Epithelial cell of prostate (primary cell): ENCODE measurements around the gene C11orf91.
"Not testable (repeated sequence)": the region's sequence is repeated elsewhere in the genome, so short reads cannot be mapped to it uniquely, and the experiment has no call there.

Experiments
- DNase-seq: peaks from one replicate; pipeline ENCODE4 v3.0.0-alpha.2; 2011; ENCODE audit warnings: low read depth, low spot score
- H3K27ac ChIP-seq: fragments of 450-650 bp; 2 replicates; pipeline ENCODE4 v1.5.1; 2017; ENCODE audit warnings: mild to moderate bottlenecking

Gene C11orf91

DNA sequence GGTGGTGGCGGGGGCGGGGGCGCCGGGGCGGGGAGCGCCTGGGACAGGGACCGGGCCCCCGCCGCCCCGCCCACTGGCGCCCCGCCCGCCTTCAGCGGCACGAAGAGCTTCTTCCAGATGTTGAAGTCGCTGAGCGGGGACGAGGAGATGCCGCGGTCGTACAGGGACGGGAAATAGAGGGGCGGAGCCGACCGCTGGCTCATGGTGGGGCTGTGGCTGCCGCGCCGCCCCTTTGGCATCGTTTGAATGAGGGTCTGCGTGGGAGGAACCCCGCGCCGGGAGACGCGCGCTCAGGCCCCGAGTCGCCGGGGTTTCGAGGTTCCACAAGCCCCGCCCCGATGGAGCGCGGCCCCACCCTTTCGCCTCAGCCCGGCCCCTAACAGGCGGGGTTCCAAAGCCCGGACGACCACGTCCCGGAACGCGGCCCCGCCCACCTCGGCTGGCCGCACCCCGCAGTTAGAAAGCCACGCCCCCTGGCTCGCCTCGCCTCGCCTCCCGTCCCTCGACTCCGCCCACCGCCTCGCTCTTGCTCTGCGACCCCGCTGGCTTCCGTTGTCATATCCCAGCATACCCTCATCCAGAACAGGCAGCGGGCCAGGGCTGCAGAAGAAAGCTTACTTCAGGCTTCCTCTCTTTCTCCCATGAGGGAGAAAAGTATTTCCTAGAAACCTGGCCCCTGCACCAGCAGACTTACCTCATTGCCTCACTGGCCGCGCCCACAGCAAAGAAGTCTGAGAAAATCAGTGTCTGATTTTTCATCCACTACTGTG is at the start of gene C11orf91:
C11orf91 (minus strand) TSS at position 325 of the 770 bp plus-strand sequence; CDS start at position 239, 86 bp downstream.
- H3K27ac ChIP-seq, result peak within 1 kb of the TSS; percentile 100

DNA sequence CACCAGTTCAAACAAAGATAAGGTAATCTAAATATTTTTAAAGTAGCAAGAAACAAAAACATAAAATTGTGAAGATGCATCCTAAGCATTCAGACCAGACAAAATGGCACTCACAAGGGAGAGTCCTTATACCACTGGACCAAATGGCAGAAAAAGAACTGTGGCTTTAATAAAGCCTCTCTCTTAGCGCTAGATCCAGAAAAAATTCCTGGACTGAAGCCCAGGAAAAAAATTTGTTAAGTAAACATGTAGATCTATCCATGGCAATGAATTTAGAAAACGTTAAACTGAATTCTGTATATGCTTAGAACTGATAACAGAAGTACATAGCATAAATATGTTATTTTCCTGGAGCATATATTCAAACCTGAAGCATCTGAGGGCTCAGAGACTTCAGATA is 47.4 kb upstream of the C11orf91 start:
- DNase-seq, result no peak

More for the DNA sequence above, at the start of gene C11orf91:
- no peak for DNase-seq

DNA sequence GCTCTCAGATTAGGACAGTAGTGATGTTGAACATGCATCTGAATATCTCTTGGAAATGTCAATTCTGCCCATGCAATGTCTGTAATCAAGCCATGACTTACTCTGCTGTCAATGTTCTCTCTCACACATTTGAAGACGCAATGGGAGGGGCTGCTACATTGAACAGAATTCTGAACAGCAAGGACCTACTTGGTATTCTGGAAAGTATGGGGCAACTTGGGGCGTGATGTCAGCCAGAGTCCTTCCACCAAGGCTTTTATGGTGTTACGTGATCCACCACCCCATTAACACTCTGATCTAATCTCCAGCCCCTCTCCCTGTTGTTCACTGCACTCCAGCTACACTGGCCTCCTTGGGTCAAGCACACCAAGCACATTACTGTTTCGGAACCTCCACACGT is 42.7 kb upstream of the C11orf91 start:
- H3K27ac ChIP-seq, result no peak overlapping the region
- no peak for DNase-seq

More for the DNA sequence above, 47.4 kb upstream of the C11orf91 start:
- H3K27ac ChIP-seq, result no peak overlapping the region

GRCh38 chr11:33742249-33742851 is 41.7 kb upstream of the C11orf91 start:
- no peak for DNase-seq
- H3K27ac ChIP-seq, result no peak overlapping the region

DNA sequence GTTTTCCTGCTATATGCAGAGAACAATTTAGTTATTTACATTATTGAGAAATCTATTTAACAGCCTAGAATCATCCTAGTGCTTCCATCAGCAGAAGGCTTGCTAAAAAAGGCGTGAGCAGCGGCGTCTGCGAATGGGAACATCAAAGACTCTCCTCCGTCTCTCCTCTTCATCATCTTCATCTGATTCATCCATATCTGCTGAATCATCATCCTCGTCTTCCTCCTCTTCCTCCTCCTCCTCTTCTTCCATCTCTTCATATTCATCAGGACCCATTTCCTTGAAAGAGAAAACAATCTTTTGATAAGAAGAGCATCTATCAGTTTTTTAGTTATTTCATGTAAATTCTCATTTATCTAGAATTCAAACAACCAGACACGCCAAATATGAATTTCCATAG is 41.2 kb upstream of the C11orf91 start:
- no peak for DNase-seq

DNA sequence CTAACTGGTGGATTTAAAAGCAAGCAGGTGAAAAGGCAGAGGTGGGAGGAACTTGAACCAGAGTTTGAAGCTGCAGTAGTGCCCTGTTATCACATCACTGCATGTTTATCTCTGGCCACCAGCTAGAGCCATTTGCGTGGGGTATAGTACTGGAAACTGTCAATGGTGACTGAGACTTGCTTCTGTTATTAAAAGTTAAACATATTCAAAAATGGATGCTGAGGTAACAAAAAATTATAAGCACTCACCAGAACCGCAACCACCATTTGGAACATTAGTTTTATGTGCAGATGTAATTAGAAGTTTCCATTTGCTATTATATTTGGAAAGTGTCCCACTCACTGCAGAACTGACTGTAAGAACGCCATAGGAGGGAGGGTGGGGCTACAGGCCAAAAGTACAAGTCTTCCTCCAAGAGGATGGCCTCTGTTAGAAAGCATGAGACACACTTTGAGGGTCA is 36.8 kb upstream of the C11orf91 start:
- peak overlapping the region; percentile 93 for H3K27ac ChIP-seq
- no peak for DNase-seq

More for the DNA sequence above, 41.2 kb upstream of the C11orf91 start:
- H3K27ac ChIP-seq, result no peak overlapping the region

DNA sequence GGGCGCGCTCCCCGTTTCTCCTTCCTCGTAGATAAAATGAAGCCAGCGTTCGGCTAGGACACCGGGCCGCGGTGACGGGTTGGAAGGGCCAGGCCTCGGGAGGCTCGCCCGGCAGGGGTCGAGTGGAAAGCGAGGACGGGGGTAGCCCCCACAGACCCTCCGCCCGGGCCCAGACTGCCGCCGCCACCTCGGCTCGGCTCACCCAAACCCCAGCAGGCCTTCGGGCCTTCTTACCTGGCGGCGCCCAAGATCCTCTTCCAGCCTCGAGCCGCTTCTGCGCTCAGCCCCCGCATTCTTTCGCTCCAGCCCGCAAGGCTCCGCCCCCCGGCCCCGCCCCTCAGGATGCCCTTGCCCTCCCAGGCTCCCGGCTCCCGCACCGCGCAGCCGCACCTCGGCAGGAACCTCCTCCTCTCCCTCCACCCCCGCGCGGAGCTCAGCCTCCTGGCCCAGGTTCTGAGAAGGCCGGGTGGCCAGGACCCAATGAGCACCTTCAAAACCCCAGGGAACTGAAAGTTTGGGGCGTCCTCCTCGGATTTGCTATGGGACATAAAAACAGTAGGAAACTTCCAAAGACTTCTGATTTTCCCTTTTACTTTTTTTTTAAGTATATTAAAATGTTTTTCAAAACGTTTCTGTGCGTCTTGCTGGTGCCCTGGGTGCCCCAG is 35.7 kb upstream of the C11orf91 start, which contains the start of gene CD59:
CD59 (minus strand) TSS at position 276 of the 665 bp plus-strand sequence. CDS start 13,978 bp downstream, outside the sequence.
- H3K27ac ChIP-seq, result peak within 1 kb of the TSS; percentile 93
- peak; percentile 64 for DNase-seq

GRCh38 chr11:33735271-33736147 is 34.9 kb upstream of the C11orf91 start:
- H3K27ac ChIP-seq, result peak overlapping the region; percentile 93
- DNase-seq, result no peak

- DNase-seq, result no peak
- H3K27ac ChIP-seq, result peak overlapping the region; percentile 93
Observed at GRCh38 chr11:33734441-33735270, 34.0 kb upstream of the C11orf91 start.

GRCh38 chr11:33733980-33734379 is 33.4 kb upstream of the C11orf91 start:
- no peak for DNase-seq
- peak overlapping the region; percentile 93 for H3K27ac ChIP-seq

DNA sequence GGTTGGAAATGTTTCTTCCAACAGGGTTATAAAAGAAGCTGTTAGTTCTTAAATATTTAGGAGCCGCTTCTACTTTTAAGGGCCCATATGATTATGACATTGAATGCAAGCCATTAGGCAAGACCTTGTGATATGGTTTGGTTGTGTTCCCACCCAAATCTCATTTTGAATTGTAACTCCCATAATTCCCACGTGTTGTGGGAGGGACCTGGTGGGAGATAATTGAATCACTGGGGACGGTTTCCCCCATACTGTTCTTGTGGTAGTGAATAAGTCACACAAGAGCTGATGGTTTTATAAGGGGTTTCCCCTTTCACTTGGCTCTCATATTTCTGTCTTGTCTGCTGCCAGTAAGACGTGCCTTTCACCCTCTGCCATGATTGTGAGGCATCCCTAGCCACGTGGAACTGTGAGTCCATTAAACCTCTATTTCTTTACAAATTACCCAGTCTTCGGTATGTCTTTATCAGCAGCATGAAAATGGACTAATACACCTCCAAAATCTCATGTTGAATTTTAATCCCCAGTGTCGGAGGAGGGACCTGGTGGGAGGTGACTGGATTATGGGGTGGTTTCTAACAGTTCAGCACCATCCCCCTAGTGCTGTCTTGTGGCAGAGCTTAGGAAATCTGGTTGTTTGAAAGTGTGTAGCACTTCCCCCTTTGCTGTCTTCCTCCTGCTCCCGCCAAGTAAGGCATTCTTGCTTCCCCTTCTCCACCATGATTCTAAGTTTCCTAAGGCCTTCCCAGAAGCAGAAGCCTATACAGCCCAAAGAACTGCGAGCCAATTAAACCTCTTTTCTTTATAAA is 31.3 kb upstream of the C11orf91 start:
- DNase-seq, result no peak
- H3K27ac ChIP-seq, result peak overlapping the region; percentile 93

DNA sequence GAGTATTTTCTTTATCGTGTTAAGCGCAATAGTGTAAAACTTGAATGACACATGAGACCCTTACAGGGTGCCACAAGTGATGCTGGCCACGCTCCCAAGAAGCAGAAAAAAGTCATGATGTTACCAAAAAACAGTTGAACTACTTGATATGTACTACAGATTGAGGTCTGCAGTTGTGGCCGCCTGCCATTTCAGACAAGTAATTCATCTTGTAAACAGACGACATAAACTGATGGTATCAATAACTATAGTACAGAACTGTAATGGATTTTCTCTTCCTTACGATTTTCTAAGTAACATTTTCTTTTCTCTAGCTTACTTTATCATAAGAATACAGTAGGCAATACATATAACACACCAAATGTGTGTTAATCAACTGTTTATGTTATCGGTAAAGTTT is 30.1 kb upstream of the C11orf91 start:
- H3K27ac ChIP-seq, result peak overlapping the region; percentile 93
- DNase-seq, result no peak

- not testable (repeated sequence) for DNase-seq
- peak overlapping the region; percentile 93 for H3K27ac ChIP-seq
Observed at GRCh38 chr11:33729072-33729664, 28.5 kb upstream of the C11orf91 start.

DNA sequence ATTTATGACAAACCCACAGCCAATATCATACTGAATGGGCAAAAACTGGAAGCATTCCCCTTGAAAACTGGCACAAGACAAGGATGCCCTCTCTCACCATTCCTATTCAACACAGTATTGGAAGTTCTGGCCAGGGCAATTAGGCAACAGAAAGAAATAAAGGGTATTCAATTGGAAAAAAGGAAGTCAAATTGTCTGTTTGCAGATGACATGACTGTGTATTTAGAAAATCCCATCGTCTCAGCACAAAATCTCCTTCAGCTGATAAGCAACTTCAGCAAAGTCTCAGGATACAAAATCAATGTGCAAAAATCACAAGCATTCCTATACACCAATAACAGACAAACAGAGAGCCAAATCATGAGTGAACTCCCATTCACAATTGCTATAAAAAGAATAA is 26.9 kb upstream of the C11orf91 start:
- DNase-seq, result not testable (repeated sequence)
- H3K27ac ChIP-seq, result peak overlapping the region; percentile 93

DNA sequence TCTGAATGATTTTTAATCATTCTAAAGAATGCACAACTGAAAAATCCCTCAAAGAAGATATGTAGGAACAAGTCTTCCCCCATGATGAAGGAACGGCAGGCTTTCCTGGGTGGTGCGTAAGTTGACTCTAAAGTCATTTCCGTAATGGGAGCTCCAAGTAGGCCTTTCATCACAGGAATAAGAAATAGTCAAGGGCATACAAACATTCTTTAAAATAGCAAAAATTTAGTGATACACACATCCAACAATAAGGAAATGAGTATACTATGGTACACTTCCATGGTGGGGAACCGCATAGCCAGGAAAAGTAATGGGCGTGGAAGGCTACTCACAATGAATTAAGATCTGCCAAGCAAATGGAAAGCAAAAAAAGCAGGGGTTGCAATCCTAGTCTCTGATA is 24.9 kb upstream of the C11orf91 start:
- DNase-seq, result no peak
- H3K27ac ChIP-seq, result peak overlapping the region; percentile 81

GRCh38 chr11:33724644-33725035 is 24.0 kb upstream of the C11orf91 start:
- DNase-seq, result no peak
- peak overlapping the region; percentile 81 for H3K27ac ChIP-seq

DNA sequence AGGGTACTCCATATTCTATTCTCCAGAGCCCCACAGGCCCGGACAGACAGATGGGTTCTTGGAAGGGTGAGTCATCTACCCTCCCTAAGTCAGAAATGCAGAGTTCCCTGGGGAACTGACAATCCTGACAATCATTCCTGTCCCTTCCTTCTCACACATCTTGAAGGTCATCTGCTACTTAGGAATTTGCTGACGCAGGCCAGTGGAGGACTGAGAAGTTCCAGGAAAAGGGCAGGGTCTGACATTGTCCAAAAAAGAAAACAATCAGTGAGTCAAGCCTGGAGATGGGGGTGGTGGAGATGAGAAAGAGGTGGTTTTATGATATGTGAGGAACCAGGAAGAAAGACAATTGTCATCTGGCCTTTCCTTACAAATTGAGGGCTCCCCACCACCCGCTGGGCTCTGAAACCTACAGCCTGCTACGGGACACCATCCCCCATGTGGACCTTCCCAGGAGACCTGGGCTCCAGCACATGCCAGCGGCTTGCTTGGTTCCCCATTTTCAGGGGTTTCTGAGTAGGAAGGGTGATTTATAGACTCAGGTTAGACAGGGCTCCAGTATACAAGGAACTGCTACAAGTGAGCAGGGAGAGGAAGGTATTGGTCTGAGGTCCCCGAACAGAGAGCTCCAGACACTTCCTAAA is 22.7 kb upstream of the C11orf91 start:
- DNase-seq, result no peak

More for the DNA sequence above, 22.7 kb upstream of the C11orf91 start:
- peak overlapping the region; percentile 81 for H3K27ac ChIP-seq
